NOMO-1 treated with DMSO at 0.1 percent for 48 hours (cell line): ENCODE measurements around the gene NTF4.

Experiments used
- DNase-seq: peaks from one replicate; lab custom pipeline; 2025; ENCODE audit not compliant: unreplicated experiment; lab: John Stamatoyannopoulos, UW

The NTF4 gene, protein sequence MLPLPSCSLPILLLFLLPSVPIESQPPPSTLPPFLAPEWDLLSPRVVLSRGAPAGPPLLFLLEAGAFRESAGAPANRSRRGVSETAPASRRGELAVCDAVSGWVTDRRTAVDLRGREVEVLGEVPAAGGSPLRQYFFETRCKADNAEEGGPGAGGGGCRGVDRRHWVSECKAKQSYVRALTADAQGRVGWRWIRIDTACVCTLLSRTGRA

DNA sequence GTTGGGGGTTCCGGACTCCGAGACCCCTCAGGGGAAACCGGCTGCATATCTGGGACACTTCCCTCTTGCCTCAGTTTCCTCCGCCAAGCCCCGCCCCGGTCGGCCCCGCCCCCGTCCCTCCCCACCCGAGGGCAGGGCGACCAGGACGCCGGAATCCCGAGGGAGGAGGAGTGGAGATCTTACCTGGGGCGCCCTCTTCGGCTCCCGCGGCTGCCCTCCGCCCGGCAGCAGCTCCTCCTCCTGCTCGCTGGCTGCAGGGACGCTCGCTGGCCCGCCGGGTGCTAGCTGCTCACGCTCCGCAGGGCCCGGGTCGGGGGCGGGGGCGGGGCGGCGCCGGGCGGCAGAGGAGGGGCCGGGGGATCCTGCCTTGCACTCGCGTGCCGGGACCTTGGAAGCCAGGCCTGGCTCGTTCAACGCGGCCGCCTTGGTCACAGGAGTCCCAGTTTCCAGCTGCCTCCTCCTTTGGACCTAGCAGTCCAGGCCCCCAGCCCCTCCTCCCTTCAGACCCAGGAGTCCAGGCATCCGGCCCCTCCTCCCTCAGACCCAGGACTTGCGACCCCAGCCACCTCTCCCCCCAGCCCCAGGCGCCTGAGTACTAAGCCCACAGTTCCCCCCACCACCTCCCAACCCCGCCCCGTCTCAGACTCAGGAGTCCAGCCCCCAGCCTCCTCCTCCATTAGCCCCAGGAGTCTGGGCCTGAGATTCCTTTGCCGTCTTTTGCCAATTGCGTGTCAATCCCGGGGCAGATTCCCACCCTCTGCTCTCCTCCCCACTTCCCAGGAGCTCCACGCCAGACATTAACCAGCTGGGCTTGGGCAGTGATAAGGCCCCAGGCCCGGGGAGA is at the start of gene NTF4:
Gene NTF4, minus strand, starts transcription at position 51 of the 844 bp plus-strand sequence. CDS start 2,821 bp downstream, outside the sequence.
- DNase-seq: no peak

DNA sequence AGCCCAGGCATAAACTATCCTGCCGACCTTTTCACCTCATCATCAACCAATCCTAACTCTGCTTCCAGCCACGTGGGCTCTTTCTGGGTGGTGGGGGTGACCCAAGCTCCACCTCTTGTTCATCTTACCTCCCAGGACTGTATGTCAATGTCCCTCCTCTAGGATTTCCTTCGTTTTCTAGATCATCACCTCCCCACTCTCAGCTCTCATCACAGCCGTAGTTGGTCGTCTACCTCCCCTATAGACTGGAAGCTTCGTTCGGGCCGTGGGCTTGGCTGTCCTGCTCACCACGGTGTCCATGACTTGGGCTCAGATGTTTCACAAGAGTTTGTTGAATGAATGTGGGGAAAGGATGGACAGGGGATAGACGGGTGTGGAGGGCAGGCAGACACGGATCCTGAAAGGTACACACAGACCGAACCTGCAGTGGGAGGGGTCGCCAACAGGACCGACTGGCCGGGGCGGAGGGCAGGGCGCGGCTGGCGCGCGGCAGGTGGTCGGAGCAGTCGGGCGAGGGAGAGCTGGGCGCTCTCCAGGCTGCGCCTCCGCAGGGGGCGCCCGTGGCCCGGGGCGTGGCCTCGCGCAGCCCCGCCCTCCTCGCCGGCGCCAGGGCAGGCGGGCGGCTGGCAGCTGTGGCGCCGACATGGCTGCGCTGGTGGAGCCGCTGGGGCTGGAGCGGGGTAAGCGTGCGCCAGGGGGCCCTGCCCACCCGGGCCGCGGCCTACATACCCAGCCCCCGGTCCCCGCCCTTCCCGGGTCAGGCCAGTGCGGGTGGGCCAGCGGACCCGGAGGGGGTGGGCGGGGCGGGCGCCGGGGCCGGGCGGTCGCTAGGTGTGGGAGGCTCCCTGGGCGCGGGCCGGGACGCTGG is 49.4 kb upstream of the NTF4 start, which contains the start of gene LIN7B:
Gene LIN7B, plus strand, starts transcription at position 609 of the 868 bp plus-strand sequence. Its CDS starts 35 bp downstream, at position 644.
- peak; percentile 64 for DNase-seq

DNA sequence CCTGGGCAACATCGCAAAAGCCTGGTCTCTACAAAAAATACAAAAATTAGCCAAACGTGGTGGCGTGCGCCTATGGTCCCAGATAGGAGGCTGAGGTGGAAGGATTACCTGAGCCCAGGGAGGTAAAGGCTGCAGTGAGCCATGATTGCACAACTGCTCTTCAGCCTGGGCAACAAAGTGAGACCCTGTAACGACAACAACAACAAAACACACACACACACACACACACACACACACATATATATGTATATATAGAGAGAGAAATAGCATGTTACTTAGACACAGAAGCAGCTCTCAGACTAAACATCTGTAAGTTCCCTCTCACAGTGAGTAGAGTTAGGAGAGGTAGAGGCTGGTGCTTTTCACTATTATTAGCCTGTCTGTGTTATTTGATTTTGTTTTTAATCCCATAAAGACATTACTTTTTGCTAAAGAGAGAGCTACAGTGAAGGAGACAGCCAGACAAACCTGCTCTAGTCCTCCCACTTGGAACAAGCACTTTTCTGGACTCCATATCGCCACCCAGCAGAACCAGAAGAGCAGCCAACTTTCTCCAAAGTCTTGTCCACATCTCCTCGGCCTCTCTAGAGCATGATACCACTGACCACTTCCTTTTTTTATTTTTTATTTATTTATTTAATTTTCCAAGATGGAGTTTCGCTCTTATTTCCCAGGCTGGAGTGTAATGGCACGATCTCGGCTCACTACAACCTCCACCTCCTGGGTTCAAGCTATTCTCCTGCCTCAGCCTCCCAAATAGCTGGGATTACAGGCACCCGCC is 46.8 kb upstream of the NTF4 start:
- DNase-seq: no peak

DNA sequence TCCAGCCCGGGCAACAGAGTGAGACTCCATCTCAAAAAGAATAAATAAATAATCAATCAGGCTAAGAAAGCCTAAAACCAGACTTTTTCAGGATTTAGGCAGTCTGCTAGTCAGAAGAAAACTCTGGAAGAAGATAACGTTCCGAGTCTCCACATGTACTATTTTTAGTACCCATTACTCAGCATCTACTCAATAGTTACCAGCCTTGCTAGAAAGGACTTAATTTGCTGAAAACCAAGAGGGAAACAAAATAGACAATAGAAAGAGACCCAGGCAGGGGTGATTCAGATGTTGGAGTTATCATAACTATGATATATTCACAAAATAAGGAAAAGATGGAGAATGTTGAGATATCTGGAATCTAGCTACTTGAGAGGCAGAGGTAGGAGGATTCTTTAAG is 45.9 kb upstream of the NTF4 start:
- DNase-seq: no peak

DNA sequence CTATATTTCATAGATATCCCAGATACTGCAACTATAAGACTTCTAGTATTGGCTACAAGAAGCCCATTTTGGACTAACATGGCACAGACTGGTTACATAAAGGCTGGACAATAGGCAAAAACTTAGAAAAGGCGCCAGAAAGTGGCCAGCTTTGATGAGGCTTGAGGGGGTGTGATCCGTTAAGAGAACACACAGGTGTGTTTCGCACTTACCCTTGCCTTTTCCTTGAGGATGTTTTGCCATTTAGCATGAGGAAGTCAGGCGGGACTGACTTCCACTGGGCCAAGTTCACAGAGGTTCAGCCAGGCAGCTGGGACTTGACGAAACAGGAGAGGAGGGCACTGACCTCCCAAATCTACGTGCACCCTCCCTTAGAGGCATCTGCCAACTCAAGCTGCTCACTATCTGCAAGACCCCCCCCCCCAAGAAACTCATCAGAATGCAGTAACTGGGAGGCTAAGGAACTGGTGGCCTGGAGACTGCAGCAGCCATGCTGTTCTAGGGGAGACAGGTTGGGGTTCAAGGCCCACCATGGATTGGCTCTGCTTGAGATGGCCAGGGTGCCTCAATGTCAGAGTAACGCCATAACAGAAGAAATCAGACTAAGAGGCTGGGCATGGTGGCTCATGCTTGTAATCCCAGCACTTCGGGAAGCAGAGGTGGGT is 45.1 kb upstream of the NTF4 start:
- no peak for DNase-seq

DNA sequence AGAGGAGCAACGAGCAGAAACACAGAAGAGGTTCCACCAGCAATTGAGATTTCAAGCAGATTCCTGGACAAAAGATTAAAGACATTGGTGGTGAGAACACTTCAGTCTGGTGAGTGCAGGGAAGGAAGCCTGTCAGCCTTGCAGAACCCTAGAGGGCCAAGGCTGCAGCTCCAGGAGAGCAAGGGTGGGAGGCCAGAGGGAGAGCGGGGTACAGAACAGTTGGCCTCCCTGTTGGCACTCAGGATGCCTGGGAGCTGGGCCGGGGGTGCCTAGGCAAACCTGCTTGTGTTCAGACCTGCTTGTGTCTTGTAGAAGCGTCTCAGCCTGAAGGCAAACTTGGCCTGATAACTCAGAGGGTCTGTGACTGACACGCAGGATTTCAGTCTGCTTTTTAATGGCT is 44.4 kb upstream of the NTF4 start:
- no peak for DNase-seq

DNA sequence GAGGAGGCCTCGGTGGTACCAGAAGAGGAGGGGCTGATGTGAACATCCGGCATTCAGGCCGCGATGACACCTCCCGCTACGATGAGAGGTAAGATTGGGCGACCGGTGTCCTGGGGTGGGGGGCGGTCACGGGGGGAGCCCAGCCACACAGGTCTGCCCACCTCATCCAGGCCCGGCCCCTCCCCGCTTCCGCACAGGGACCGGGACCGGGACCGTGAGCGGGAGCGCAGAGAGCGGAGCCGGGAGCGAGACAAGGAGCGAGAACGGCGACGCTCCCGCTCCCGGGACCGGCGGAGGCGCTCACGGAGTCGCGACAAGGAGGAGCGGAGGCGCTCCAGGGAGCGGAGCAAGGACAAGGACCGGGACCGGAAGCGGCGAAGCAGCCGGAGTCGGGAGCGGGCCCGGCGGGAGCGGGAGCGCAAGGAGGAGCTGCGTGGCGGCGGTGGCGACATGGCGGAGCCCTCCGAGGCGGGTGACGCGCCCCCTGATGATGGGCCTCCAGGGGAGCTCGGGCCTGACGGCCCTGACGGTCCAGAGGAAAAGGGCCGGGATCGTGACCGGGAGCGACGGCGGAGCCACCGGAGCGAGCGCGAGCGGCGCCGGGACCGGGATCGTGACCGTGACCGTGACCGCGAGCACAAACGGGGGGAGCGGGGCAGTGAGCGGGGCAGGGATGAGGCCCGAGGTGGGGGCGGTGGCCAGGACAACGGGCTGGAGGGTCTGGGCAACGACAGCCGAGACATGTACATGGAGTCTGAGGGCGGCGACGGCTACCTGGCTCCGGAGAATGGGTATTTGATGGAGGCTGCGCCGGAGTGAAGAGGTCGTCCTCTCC is 43.2 kb upstream of the NTF4 start:
- DNase-seq: no peak

DNA sequence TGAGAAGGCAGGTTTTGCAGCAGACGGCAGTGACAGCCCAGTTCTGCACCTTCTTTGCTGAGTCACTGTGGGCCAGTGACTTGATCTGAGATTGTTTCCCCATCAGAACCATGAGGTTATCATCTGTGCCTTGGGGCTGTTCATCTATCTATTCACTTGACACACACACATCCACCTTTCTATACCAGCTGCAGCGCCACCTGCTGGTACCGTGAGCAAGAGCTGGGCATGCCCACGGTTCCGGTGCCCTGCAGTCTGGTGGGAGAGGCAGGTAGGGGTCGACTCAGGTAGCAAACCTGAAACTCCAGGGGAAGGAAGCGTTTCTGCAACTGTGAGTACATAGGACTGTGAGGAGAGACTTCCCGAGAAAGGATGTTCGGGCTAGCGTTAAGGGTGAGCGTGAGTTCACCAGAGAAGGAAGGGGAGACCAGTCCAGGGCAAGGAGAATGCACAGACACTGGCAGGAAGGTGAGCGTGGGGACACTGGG is 42.1 kb upstream of the NTF4 start:
- peak; percentile 37 for DNase-seq

DNA sequence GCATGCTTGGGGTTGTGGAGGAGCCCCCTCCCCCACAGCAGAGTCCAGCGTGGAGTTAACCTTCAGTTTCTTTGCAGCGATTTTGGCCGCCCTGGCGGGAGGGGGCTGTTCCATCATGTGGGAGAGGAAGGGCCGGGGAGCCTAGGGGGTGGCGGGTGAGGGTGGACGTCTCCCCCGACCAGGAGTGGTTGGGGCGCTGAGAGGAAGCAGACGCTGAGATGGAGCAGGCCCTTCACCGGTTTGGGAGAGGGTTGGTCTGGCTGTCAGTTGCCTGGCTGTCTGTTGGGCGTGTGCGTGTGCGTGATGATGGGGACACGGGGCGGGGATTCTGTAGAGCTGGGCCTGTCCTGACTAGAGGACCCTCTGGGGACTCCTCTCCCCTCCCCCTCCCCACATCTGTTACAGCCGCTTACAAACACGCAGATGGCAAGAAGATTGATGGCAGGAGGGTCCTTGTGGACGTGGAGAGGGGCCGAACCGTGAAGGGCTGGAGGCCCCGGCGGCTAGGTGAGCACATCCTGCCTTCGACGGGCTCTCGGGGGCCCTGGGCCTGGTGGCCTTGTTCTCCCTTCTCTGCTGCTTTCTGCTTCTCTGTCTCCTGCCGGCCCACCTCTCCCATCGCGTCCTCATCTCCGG is 39.7 kb upstream of the NTF4 start:
- DNase-seq: no peak

DNA sequence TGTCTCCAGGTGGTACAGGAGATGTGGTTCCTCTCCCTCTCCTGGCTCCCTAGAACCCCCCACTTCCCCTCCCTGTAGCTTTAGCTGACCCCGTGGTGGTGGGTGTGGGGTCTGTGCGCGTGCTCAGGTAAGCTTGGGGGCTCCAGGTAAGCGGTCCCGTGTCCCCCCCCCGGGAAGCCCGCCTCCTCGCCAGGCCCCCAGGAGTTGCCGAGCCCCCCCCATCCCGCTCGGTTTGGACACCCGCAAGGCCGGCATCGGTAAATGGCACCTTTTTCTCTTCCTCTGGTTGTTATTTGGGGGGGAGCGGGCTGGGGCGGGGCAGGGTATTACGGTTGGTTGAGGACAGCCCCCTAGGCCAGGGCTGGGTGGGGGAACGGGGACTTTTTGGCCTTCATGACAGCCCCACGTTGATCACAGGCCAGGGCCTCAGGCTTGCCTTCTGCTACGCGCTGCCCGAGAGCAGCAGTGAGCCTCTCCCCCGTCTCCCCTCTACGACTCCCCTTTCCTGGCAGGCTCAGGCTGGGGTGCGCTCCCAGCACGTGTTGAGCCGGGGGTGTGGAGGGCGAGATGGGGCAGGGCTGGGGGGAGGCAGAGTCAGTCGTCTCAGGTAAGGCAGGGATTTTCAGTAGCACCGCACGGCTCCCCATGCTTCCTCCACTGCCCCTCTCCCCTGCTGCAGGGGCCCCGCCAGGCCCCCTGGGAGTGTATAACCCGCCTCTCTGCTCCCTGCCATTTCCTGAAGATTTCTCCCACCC is 38.9 kb upstream of the NTF4 start:
- DNase-seq: no peak

DNA sequence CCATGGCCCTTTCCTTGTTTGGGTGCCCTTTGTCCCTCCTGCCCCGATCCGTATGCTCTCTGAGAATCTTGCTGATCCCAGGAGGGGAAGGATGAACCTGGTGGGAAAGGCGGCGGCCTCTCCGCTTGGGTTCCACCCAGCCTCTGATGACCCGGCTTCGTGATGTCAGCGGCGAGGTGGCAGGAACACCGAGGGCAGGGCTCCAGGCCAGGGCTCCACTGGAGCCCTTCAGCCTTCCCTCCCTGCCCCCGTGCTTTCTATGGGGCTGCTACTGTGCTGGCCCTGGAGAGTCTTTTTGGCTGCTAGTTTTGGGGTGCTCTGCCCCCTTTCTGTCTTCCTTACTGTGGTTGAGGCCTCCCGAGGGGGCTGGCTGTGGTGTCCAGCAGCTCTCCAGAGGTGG is 37.7 kb upstream of the NTF4 start:
- no peak for DNase-seq

DNA sequence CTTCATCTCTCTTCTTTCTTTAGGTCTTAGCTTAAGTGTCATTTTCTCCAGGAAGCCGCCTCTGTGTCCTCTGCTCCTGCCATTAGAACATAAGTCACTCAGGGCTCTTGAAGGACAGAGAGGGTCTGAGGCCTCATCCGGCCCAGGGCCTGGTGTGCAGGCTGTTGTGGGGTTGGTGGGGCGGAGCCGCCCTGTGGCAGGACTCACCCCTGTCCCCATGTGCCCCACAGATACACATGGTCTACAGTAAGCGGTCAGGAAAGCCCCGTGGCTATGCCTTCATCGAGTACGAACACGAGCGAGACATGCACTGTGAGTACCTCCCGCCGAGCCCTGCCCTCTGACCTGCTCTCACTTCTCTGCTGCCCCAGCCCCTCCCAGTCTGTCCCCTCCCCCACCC is 36.5 kb upstream of the NTF4 start:
- DNase-seq: no peak

DNA sequence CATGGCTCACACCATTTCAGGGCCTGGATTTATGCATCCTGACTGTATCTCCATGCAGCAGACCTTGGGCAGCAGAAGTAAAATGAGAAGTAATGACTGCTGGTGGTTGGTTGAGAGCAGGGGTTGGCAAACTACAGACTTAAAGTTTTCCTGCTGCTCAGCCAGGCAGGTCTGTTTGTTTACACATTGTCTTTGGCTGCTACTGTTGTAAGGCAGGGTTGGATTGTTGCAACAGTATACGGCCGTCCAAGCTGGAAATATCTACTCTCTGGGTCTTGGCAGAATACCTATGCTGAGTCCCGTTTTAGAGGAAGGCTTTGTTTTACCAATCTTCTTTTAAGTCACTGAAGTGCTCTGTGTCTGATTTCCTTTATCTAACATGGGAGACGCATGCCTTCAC is 34.2 kb upstream of the NTF4 start:
- DNase-seq: no peak

DNA sequence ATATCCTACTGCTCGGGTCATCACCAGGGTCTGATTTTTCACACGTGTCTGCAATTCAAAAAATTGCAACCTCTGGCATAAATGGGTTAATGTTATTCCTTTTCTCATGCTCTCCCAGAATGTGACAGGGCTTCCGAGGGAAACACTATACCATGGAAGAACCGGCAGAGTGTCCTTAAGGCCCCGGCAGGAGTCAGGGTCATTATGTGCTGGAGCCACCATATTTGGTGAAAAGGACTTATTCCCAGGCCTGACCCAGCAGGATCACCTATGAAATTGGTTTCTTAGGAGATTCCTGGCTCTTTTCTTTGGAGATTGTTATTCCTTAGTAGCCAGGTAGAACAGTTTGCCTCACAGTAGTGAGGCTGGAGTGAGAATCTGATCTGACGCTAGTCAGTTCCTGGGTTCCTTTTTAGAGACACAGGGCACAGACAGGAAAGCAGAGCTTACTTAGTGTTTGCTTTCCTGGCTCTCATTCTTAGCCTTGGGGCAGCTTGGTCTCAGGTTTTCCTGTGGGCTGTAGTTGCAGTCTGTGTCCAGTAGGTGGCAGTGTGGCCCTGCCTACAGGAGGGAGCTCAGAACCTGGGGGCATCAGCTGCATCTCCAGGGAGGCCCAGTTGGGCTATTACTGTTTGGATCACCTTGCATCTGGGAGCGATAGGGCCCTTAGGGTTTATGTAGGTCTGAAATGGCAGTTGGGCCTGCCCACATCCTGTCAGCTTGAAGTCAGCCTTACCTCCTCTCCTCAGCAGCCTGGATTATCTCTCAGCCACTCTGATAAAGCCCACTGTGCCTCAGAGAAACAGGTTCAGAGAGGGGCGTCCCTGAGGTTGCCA is 33.1 kb upstream of the NTF4 start:
- peak; percentile 71 for DNase-seq

DNA sequence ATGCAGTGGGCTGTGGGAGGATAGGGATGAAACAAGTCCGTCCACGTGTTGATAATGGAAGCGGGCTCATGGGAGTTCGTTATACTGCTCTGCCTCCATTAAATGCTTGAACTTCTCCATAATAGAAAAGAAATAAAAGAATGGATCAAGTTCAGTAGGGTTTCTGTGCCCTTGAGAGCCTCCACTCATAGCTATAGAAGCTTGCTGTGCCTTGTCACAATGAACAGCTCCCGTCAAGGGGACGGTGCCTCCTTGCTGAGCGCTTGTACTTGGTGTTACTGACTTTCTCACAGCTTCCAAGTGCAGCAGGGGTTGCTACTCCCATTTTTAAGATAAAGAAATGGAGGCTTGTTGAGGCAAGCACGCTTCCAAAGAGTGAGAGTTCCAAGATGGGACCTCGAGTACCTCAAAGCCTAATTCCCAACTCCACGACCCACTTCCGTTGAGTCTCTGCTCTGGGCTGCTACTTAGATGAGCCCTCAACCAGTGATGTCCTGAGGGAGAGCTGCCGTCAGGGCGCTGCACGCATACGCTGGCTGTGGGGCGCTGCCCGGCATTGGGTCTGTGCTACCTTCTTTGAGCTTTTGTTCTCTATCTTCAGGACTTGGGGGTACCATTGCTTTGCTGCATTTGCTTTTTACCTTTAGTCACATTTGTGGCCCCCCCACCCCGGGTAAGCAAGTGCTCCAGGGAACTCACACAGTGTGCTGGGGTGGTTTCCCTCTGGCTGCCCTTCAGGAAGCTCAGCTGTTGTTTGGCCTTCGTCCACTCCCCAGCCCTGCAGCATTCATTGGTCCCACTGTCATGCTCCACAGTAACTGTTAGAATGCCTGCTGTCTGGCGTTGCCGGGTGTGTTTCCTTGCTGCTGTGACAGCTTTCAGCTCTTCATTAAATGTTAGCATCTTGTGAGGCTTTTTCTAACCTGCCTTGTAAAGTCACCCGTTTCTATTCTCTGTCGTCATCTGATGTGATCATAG is 30.2 kb upstream of the NTF4 start:
- no peak for DNase-seq

DNA sequence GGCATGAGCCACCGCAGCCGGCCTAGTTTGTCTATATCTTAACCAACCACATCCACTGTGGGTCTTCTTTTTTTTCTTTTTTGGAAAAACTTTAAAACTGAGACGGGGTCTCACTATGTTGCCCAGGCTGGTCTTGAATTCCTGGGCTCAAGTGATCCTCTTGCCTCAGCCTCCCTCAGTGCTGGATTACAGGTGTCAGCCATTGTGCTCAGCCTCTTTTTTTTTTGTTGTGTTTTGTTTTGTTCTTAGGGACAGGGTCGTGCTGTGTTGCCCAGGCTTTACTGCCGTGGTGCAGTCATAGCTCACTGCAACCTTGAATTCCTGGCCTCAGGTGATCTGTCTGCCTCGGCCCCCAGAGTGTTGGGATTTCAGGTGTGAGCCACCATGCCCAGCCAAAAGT is 28.1 kb upstream of the NTF4 start:
- no peak for DNase-seq
